ENCODE measurements around the gene NXPE4.
"Not testable (repeated sequence)": the region's sequence is repeated elsewhere in the genome, so short reads cannot be mapped to it uniquely, and the experiment has no call there.

Gene NXPE4

DNA sequence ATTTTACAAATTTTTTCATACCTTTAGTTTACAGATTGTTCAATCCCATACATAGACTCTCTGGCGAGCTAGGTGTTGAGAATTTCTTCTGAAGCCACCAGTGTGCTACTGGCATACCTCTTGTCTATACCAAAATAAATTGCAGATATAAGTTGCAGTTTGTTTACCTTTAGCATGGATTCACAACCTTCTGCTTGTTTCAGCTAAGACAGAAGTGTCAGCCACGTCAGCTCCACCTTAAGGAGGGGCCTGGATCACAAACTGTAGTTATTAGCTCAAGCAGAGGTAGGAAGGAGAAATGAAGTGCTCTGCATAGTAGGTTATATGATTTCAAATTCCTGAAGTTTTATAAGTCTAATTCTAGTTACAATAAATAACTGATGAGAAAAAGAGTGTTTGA lies at the start of gene NXPE4:
TSS of gene NXPE4 (minus strand) at position 216 of the 400 bp plus-strand sequence. CDS start 1,027 bp downstream, outside the sequence.
- DNase-seq (ENCODE audit: low read depth, low spot score): no peak

DNA sequence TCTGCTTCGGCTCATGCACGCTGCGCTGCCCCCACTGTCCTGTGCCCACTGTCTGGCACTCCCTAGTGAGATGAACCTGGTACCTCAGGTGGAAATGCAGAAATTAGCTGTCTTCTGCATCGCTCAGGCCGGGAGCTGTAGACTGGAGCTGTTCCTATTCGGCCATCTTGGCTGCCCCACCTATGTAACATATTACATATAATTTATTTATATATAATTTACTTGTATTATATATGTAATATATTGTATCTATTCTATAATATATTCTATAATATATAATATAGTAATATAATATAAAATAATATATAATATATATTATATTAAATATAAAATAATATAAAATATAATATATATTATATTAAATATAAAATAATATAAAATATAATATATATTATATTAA lies 43.9 kb upstream of the NXPE4 start:
- DNase-seq (ENCODE audit: low read depth, low spot score): not testable (repeated sequence)

DNA sequence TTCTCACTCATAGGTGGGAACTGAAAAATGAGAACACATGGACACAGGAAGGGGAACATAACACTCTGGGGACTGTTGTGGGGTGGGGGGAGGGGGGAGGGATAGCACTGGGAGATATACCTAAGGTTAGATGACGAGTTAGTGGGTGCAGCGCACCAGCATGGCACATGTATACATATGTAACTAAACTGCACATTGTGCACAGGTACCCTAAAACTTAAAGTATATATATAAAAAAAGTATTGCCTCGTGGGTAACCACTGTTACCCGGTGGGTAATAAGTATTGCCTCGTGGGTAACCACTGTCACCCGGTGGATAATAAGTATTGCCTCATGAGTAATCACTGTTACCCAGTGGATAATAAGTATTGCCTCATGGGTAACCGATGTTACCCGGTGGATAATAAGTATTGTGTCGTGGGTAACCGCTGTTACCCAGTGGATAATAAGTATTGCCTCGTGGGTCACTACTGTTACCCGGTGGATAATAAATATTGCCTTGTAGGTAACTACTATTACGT lies 35.9 kb upstream of the NXPE4 start:
- not testable (repeated sequence) for DNase-seq (ENCODE audit: low read depth, low spot score)

DNA sequence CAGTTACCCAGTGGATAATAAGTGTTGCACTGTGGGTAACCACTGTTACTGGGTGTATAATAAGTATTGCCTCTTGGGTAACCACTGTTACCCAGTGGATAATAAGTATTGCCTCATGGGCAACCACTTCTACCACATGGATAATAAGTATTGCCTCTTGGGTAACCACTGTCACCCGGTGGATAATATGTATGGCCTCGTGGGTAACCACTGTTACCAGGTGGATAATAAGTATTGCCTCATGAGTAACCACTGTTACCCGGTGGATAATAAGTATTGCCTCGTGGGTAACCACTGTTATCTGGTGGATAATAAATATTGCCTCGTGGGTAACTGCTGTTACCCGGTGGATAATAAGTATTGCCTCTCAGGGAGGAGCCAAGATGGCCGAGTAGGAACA lies 29.7 kb upstream of the NXPE4 start:
- no peak for DNase-seq (ENCODE audit: low read depth, low spot score)

DNA sequence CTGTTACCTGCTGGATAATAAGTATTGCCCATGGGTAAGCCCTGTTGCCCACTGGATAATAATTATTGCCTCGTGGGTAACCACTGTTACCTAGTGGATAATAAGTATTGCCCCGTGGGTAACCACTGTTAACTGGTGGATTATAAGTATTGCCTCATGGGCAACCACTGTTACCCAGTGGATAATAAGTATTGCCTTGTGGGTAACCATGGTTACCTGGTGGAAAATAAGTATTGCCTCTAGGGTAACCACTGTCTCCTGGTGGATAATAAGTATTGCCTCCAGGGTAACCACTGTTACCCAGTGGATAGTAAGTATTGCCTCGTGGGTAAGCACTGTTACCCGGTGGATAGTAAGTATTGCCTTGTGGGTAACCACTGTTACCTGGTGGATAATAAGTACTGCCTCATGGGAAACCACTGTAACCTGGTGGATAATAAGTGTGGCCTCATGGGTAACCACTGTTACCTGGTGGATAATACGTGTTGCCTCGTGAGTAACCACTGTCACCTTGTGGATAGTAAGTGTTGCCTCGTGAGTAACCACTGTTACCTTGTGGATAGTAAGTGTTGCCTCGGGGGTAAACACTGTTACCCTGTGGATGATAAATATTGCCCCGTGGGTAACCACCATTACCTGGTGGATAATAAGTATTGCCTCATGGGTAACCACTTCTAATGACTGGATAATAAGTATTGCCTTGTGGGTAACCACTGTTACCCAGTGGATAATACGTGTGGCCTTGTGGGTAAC lies 29.0 kb upstream of the NXPE4 start:
- DNase-seq (ENCODE audit: low read depth, low spot score): no peak

DNA sequence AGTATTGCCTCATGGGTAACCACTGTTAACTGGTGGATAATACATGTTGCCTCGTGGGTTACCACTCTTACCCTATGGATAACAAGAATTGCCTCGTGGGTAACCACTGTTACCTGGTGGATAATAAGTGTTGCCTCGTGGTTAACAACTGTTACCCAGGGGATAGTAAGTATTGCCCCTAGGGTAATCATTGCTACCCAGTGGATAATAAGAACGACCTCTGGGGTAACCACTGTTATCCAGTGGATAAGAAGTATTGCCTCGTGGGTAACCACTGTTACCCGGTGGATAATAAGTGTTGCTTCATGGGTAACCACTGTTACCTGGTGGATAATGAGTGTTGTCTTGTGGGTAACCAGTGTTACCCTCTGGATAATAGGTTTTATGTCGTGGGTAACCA lies 28.1 kb upstream of the NXPE4 start:
- DNase-seq (ENCODE audit: low read depth, low spot score): no peak

DNA sequence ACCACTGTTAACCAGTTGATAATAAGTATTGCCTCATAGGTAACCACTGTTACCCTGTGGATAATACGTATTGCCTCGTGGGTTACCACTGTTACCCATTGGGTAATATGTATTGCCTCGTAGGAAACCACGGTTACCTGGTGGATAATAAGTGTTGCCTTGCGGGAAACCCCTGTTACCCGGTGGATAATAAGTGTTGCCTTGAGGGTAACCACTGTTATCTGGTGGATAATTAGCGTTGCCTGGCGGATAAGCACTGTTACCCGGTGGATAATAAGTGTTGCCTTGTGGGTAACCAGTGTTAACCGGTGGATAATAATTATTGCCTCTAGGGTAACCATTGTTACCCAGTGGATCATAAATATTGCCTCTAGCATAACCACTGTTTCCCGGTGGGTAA lies 27.3 kb upstream of the NXPE4 start:
- no peak for DNase-seq (ENCODE audit: low read depth, low spot score)

DNA sequence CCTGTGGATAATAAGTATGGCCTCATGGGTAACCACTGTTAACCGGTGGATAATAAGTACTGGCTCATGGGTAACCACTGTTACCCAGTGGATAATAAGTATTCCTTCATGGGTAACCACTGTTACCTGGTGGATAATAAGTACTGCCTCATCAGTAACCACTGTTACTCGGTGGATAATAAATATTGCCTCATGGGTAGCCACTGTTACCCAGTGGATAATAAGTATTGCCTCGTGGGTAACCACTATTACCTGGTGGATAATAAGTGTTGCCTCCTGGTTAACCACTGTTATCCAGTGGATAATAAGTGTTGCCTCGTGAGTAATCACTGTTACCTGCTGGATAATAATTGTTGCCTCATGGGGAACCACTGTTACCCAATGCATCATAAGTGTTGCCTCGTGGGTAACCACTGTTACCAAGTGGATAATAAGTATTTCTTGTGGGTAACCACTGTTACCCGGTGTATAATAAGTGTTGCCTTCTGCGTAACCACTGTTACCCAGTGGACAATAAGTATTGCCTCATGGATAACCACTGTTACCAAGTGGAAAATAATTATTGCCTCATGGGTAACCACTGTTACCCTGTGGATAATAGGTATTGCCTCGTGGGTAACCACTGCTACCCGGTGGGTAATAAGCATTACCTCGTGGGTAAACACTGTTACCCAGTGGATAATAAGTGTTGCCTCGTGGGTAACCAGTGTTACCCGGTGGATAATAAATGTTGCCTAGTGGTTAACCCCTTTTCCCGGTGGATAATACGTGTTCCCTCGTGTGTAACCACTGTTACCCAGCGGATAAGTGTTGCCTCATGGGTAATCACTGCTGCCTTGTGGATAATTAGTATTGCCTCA lies 26.6 kb upstream of the NXPE4 start:
- DNase-seq (ENCODE audit: low read depth, low spot score): no peak

DNA sequence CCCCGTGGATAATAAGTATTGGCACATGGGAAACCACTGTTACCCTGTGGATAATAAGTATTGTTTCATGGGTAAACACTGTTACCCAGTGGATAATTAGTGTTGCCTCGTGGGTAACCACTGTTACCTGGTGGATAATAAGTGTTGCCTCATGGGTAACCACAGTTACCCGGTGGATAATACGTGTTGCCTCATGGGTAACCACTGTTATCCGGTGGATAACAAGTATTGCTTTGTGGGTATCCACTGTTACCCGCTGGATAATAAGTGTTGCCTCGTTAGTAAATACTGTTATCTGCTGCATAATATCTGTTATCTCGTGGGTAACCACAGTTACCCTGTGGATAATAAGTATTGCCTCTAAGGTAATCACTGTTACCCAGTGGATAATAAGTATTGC lies 25.5 kb upstream of the NXPE4 start:
- DNase-seq (ENCODE audit: low read depth, low spot score): no peak

DNA sequence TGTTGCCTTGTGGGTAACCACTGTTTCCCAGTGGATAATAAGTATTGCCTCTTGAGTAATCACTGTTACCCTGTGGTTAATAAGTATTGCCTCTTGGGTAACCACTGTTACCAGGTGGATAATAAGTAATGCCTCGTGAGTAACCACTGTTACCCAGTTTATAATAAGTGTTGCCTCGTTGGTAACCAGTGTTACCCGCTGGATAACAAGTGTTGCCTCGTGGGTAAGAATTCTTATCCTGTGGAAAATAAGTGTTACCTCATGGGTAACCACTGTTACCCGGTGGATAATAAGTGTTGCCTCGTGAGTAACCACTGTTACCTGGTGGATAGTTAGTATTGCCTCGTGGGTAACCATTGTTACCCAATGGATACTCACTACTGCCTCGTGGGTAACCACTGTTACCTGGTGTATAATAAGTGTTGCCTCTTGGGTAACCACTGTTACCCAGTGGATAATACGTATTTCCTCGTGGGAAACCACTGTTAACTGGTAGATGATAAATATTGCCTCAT lies 24.1 kb upstream of the NXPE4 start:
- no peak for DNase-seq (ENCODE audit: low read depth, low spot score)

DNA sequence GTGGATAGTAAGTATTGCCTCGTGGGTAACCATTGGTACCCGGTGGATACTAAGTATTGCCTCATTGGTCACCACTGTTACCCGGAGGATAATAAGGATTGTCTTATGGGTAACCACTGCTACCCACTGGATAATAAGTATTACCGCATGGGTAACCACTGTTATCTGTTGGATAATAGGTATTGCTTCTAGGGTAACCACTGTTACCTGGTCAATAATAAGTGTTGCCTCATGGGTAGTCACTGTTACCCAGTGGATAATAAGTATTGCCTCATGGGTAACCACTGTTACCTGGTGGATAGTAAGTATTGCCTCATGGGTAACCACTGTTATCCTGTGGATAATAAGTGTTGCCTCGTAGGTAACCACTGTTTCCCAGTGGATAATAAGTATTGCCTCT lies 22.6 kb upstream of the NXPE4 start:
- DNase-seq (ENCODE audit: low read depth, low spot score): no peak

DNA sequence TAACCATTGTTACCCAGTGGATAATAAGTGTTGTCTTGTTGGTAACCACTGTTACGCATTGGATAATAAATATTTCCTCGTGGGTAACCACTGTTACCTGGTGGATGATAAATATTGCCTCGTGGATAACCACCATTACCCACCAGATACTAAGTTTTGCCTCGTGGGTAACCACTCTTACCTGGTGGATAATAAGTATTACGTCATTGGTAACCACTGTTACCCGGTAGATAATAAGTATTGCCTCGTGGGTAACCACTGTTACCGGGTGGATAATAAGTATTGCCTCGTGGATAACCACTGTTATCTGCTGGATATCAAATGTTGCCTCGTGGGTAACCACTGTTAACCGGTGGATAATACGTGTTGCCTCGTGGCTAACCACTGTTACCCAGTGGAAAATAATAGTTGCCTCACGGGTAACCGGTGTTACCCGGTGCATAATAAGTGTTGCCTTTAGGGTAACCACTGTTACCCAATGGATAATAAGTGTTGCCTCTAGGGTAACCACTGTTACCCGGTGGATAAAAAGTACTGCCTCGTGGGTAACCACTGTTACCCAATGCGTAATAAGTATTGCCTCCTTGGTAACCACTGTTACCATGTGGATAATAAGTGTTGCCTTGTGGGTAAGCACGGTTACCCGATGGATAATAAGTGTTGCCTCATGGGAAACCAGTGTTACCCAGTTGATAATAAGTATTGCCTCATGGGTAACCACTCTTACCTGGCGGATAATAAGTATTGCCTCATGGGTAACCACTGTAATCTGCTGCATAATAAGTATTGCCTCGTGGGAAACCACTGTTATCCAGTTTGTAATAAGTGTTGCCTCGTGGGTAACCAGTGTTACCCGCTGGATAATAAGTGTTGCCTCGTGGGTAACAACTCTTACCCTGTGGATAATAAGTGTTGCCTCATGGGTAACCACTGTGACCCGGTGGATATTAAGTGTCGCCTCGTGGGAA lies 21.9 kb upstream of the NXPE4 start:
- DNase-seq (ENCODE audit: low read depth, low spot score): no peak

DNA sequence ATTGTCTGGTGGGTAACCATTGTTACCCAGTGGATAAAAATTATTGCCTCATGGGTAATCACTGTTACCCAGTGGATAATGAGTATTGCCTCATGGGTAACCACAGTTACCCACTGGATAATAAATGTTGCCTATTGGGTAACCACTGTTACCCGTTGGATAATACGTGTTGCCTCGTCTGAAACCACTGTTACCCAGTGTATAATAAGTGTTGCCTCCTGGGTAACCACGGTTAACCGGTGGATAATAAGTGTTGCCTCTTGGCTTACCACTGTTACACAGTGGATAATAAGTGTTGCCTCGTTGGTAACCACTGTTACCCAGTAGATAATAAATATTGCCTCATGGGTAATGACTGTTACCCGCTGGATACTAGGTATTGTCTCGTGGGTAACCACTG lies 20.9 kb upstream of the NXPE4 start:
- DNase-seq (ENCODE audit: low read depth, low spot score): no peak

DNA sequence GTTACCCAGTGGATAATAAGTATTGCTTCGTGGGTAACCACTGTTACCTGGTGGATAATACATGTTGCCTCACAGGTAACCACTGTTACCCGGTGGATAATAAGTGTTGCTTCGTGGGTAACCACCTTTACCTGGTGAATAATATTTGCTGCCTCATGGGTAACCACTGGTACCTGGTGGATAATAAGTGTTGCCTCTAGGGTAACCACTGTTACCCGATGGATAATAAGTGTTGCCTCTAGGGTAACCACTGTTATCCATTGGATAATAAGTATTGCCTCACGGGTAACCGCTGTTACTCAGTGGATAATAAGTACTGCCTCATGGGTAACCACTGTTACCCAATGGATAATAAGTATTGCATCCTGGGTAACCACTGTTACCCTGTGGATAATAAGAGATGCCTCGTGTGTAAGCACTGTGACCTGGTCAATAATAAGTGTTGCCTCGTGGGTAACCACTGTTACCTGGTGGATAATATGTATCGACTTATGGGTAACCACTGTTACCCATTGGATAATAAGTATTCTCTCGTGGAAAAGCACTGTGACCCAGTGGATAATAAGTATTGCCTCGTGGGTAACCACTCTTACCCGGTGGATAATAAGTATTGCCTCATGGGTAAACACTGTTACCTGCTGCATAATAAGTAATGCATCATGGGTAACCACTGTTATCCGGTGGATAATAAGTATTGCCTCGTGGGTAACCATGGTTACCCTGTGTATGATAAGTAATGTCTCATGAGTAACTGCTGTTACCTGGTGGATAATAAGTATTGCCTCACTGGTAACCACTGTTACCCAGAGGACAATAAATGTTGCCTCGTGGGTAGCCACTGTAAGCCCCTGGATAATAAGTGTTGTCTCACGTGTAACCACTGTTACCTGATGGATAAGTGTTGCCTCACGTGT lies 20.1 kb upstream of the NXPE4 start:
- DNase-seq (ENCODE audit: low read depth, low spot score): no peak

DNA sequence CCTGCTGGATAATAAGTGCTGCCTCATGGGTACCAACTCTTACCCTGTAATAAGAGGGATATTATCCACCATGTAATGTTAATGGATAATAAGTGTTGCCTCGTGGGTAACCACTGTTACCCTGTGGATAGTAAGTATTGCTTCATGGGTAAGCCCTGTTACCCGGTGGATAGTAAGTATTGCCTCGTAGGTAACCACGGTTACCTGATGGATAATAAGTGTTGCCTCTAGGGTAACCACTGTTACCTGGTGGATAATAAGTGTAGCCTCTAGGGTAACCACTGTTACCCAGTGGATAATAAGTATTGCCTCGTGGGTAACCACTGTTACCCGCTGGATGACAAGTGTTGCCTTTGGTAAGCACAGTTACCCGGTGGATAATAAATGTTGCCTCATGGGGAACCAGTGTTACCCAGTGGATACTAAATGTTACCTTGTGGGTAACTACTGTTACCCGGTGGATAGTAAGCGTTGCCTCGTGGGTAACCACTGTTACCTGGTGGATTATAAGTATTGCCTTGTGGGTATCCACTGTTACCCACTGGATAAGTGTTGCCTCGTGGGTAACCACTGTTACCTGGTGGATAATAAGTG lies 18.6 kb upstream of the NXPE4 start:
- no peak for DNase-seq (ENCODE audit: low read depth, low spot score)

DNA sequence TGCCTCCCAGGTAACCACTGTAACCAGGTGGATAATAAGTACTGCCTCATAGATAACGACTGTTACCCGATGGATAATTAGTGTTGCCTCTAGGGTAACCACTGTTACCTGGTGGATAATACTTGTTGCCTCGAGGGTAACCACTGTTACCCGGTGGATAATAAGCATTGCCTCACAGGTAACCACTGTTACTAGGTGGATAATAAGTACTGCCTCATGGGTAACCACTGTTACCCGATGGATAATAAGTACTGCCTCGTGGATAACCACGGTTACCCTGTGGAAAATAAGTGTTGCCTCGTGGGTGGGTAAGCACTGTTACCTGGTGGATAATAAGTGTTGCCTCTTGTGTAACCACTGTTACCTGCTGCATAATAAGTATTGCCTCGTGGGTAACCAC lies 17.5 kb upstream of the NXPE4 start:
- DNase-seq (ENCODE audit: low read depth, low spot score): not testable (repeated sequence)

DNA sequence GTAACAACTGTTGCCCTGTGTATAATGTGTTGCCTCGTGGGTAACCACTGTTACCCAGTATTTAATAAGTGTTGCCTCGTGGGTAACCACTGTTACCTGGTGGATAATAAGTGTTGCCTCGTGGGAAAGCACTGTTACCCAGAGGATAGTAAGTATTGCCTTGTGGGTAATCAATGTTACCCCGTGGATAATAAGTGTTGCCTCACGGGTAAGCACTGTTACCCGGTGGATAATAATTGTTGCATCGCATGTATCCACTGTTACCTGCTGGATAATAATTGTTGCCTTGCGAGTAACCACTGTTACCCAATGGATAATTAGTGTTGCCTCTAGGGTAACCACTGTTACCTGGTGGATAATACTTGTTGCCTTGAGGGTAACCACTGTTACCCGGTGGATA lies 17.1 kb upstream of the NXPE4 start:
- no peak for DNase-seq (ENCODE audit: low read depth, low spot score)

DNA sequence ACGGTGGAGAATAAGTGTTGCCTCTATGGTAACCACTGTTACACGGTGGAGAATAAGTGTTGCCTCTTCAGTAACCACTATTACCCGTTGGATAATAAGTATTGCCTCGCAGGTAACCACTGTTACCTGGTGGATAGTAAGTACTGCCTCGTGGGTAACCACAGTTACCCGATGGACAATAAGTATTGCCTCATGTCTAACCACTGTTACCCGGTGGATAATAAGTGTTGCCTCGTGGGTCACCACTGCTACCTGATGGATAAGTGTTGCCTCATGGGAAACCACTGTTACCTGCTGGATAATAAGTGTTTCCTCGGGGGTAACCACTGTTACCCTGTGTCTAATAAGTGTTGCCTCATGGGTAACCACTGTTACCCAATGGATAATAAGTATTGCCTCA lies 16.6 kb upstream of the NXPE4 start:
- DNase-seq (ENCODE audit: low read depth, low spot score): not testable (repeated sequence)

DNA sequence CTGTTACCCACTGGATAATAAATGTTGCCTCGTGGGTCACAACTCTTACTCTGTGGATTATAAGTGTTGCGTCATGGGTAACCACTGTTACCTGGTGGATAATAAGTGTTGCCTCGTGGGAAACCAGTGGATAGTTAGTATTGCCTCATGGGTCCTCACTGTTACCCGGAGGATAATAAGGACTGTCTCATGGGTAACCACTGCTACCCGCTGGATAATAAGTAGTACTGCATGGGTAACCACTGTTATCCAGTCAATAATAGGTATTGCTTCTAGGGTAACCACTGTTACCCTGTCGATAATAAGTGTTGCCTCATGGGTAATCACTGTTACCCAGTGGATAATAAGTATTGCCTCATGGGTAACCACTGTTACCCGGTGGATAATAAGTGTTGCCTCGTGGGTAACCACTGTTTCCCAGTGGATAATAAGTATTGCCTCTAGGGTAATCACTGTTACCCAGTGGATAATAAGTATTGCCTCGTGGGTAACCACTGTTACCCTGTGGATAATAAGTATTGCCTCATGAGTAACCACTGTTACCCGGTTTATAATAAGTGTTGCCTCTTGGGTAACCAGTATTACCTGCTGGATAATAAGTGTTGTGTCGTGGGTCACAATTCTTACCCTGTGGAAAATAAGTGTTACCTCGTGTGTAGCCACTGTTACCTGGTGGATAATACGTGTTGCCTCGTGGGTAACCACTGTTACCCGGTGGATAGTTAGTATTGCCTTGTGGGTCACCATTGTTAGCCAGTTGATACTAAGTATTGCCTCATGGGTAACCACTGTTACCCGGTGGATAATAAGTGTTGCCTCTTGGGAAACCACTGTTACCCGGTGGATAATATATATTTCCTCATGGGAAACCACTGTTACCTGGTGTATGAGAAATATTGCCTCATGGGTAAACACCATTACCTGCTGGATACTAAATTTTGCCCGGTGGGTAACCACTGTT lies 15.7 kb upstream of the NXPE4 start:
- DNase-seq (ENCODE audit: low read depth, low spot score): no peak
